Endothelial cell (in vitro differentiated cells): ENCODE measurements around the gene SHBG. TPM values are rescaled to one million over a fixed set of nuclear protein-coding genes. Genes with fewer than 3 reads are reported as not detected.
"Not testable (repeated sequence)": the region's sequence is repeated elsewhere in the genome, so short reads cannot be mapped to it uniquely, and the experiment has no call there.

ENCODE experiments used
- DNase-seq: peaks from one replicate; pipeline ENCODE4 v3.0.0; 2021; ENCODE audit warnings: low spot score
- H3K27ac Mint-ChIP-seq: one replicate; pipeline ENCODE4 v1.8.0; 2021; ENCODE audit warnings: mixed read lengths, inconsistent platforms; ENCODE audit not compliant: unreplicated experiment
- H3K27me3 Mint-ChIP-seq: one replicate; pipeline ENCODE4 v1.8.0; 2021; ENCODE audit warnings: mild to moderate bottlenecking, moderate library complexity, mixed read lengths, inconsistent platforms; ENCODE audit not compliant: unreplicated experiment
- H3K36me3 Mint-ChIP-seq: one replicate; pipeline ENCODE4 v1.8.0; 2021; ENCODE audit warnings: mild to moderate bottlenecking, low read depth, mixed read lengths, inconsistent platforms; ENCODE audit not compliant: unreplicated experiment
- H3K4me1 Mint-ChIP-seq: one replicate; pipeline ENCODE4 v1.8.0; 2021; ENCODE audit warnings: mild to moderate bottlenecking, mixed read lengths, inconsistent platforms; ENCODE audit not compliant: unreplicated experiment
- H3K4me3 Mint-ChIP-seq: one replicate; pipeline ENCODE4 v1.8.0; 2021; ENCODE audit warnings: mild to moderate bottlenecking, mixed read lengths, inconsistent platforms; ENCODE audit not compliant: unreplicated experiment
- H3K9me3 Mint-ChIP-seq: one replicate; pipeline ENCODE4 v1.8.0; 2021; ENCODE audit warnings: mixed read lengths, inconsistent platforms; ENCODE audit not compliant: unreplicated experiment
- CTCF ChIP-seq: fragments of 200-600 bp; sonication (generic); IDR thresholded peaks from one replicate; pipeline ENCODE4 v1.5.0; 2021; ENCODE audit warnings: antibody characterized with exemption; ENCODE audit not compliant: unreplicated experiment
- total RNA-seq: library from RNA; stranded (reverse); fragmentation: NEBNext Ultra II Directional; extraction: Animal tissue kit (Norgen Biotek cat#: 25700); gene quantifications from one replicate; pipeline ENCODE4 v1.2.1, GENCODE V29; 2021; ENCODE audit not compliant: unreplicated experiment

Gene SHBG
- total RNA-seq, 1 donor from 2014 or later = 0.95 TPM

GRCh38 chr17:7633093-7633492 lies 3.2 kb downstream of the SHBG start:
- no peak for TF ChIP-seq CTCF
- Mint-ChIP-seq H3K4me1 (peaks cover 3% of the 10 kb centered on the region), H3K4me3 (no peak overlapping the region), H3K9me3 (no peaks in the 10 kb centered on the region), H3K27ac (peak overlapping the region; percentile 48), H3K36me3 (no peaks in the 10 kb centered on the region), H3K27me3 (peaks cover 5% of the 10 kb centered on the region)
- no peak for DNase-seq

GRCh38 chr17:7634384-7634783 lies 4.4 kb downstream of the SHBG start:
- Mint-ChIP-seq H3K27ac (no peak overlapping the region), H3K4me3 (no peak overlapping the region), H3K4me1 (peaks cover 3% of the 10 kb centered on the region), H3K9me3 (no peaks in the 10 kb centered on the region), H3K36me3 (no peaks in the 10 kb centered on the region), H3K27me3 (peaks cover 2% of the 10 kb centered on the region)
- peak; percentile 86 for DNase-seq
- no peak for TF ChIP-seq CTCF

GRCh38 chr17:7636163-7636562 lies 6.2 kb downstream of the SHBG start:
- H3K4me1 Mint-ChIP-seq = peaks cover 3% of the 10 kb centered on the region
- H3K4me3 Mint-ChIP-seq = peak overlapping the region; percentile 19
- H3K27me3 Mint-ChIP-seq = peaks cover 2% of the 10 kb centered on the region
- DNase-seq = no peak
- no peak for TF ChIP-seq CTCF
- no peak overlapping the region for H3K27ac Mint-ChIP-seq
- H3K36me3 Mint-ChIP-seq = no peaks in the 10 kb centered on the region
- no peaks in the 10 kb centered on the region for H3K9me3 Mint-ChIP-seq

- no peaks in the 10 kb centered on the region for H3K36me3 Mint-ChIP-seq
- DNase-seq = no peak
- no peak for TF ChIP-seq CTCF
- no peak overlapping the region for H3K4me3 Mint-ChIP-seq
- H3K27ac Mint-ChIP-seq = no peak overlapping the region
- H3K9me3 Mint-ChIP-seq = no peaks in the 10 kb centered on the region
- H3K4me1 Mint-ChIP-seq = peaks cover 9% of the 10 kb centered on the region
- peaks cover 4% of the 10 kb centered on the region for H3K27me3 Mint-ChIP-seq
Observed at GRCh38 chr17:7640783-7641182, 10.8 kb downstream of the SHBG start.

GRCh38 chr17:7641635-7642034 lies 11.7 kb downstream of the SHBG start:
- not testable (repeated sequence) for H3K4me3 Mint-ChIP-seq, DNase-seq, H3K27me3 Mint-ChIP-seq, H3K9me3 Mint-ChIP-seq, H3K36me3 Mint-ChIP-seq, H3K27ac Mint-ChIP-seq
- peaks cover 12% of the 10 kb centered on the region for H3K4me1 Mint-ChIP-seq

- Mint-ChIP-seq H3K9me3 (no peaks in the 10 kb centered on the region), H3K4me1 (peaks cover 16% of the 10 kb centered on the region), H3K36me3 (no peaks in the 10 kb centered on the region), H3K27ac (peak overlapping the region; percentile 73), H3K27me3 (peaks cover 7% of the 10 kb centered on the region), H3K4me3 (peak overlapping the region; percentile 16)
- TF ChIP-seq CTCF = no peak
- no peak for DNase-seq
Observed at GRCh38 chr17:7644775-7645174, 14.8 kb downstream of the SHBG start.
